ENCODE data around the gene ATP11A. TPM values are rescaled to one million over a fixed set of nuclear protein-coding genes. Genes with fewer than 3 reads are reported as not detected.

Gene ATP11A
- total and polyA plus RNA-seq, 9 of the 15 experiments (the other 6 are each of a cell fraction or from before 2014, with no cell fraction given), result 0.38 to 34.2 (median 4.2) TPM

- no TSS peak for BruUV-seq (replicated peaks)
- intact Hi-C loops (cut with micrococcal nuclease) (no loop called here), in situ Hi-C loops (cut with MboI) (no loop called here)
- FAIRE-seq (no peak), ATAC-seq (no peak), DNase-seq (ENCODE audit: extremely low read depth in 1 of 4, low spot score in 3 of 4) (no peak)
- ChIA-PET CTCF (ENCODE audit: low intra/inter-chr PET ratio) (no interaction called here), POLR2A (no interaction called here)
- Histone ChIP-seq H3K36me3 (ENCODE audit: control insufficient read depth, insufficient read depth, low read length) (peaks cover 7% of the 10 kb centered on the region; the same call in 2 of the 3 replicates), H3K27me3 (ENCODE audit: control insufficient read depth in 2 of 2, insufficient read depth in 2 of 2, low read length in 2 of 2) (no peaks in the 10 kb centered on the region), H3K79me2 (ENCODE audit: control insufficient read depth, insufficient read depth, low read length) (peaks cover 10% of the 10 kb centered on the region; the same call in 2 of the 3 replicates), H3K9me1 (ENCODE audit: control insufficient read depth, insufficient read depth, low read length) (no peaks in the 10 kb centered on the region), H3K27ac (ENCODE audit: extremely low read depth, low read depth, low read length) (no peak overlapping the region), H2AFZ (ENCODE audit: low read depth, low read length) (no peak overlapping the region), H3K4me1 (replicated peaks in 1 of 2; ENCODE audit: control insufficient read depth in 2 of 2, insufficient read depth in 2 of 2, low read length in 2 of 2) (peaks cover 0 to 3% of the 10 kb centered on the region in 2 experiments; a peak in 2 of 5 replicates), H3K9ac (ENCODE audit: insufficient read depth in 1 of 2, low read depth in 2 of 2, low read length in 2 of 2) (peak overlapping the region in 1 of 2 experiments; percentile 64; a peak in 2 of 4 replicates), H3K9me3 (replicated peaks; ENCODE audit: control insufficient read depth, insufficient read depth, low read depth, low read length) (no peaks in the 10 kb centered on the region; the same call in 1 of the 2 replicates), H3K4me2 (ENCODE audit: insufficient read depth, low read length) (no peak overlapping the region), H3K4me3 (no peak overlapping the region), H4K20me1 (replicated peaks; ENCODE audit: control insufficient read depth, insufficient read depth, low read length) (no peaks in the 10 kb centered on the region)
- TF ChIP-seq, protein P1, sequence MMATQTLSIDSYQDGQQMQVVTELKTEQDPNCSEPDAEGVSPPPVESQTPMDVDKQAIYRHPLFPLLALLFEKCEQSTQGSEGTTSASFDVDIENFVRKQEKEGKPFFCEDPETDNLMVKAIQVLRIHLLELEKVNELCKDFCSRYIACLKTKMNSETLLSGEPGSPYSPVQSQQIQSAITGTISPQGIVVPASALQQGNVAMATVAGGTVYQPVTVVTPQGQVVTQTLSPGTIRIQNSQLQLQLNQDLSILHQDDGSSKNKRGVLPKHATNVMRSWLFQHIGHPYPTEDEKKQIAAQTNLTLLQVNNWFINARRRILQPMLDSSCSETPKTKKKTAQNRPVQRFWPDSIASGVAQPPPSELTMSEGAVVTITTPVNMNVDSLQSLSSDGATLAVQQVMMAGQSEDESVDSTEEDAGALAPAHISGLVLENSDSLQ (IDR thresholded peaks at IDR 0.05), result no peak
- TF ChIP-seq ILF3 (IDR thresholded peaks at IDR 0.05; ENCODE audit: borderline replicate concordance) (no peak), NRF1 (conservative IDR thresholded peaks at IDR 0.05 in 1 of 2, IDR thresholded peaks at IDR 0.05 in 1 of 2) (no peak), GMEB1 (CRISPR knock-in tag; IDR thresholded peaks at IDR 0.05) (no peak), PREB (CRISPR knock-in tag; IDR thresholded peaks at IDR 0.05) (no peak)
- 53% methylated on average over 12 of the region's 15 CpGs for WGBS (ENCODE audit: insufficient coverage, low coverage, missing lambda C conversion rate)
Observed at GRCh38 chr13:112782429-112783010, 92.7 kb downstream of the ATP11A start.
